Measurements from ENCODE around the gene NR2E1.

- no peak for TF ChIP-seq CTCF (IDR thresholded peaks at IDR 0.05)
- no peak for TF ChIP-seq POLR2A (IDR thresholded peaks at IDR 0.05)
These were observed 56.7 kb downstream of the NR2E1 start for GRCh38 chr6:108222504-108222903.
